Muscle of leg (tissue), 16 donors: ENCODE measurements around the gene MSH3. TPM values are rescaled to one million over a fixed set of nuclear protein-coding genes. Genes with fewer than 3 reads are reported as not detected.

Experiments
- DNase-seq: peaks from one replicate; pipeline ENCODE4 v3.0.0; 2013
- H3K27ac ChIP-seq: one replicate; pipeline ENCODE4 v1.5.1; 2013; ENCODE audit warnings: mild to moderate bottlenecking, low read length, control low read depth
- H3K27me3 ChIP-seq: one replicate; pipeline ENCODE4 v1.6.1; 2013; ENCODE audit warnings: low read length; ENCODE audit not compliant: control insufficient read depth, insufficient read depth
- H3K36me3 ChIP-seq: one replicate; pipeline ENCODE4 v1.6.1; 2013; ENCODE audit warnings: low read length; ENCODE audit not compliant: control insufficient read depth, insufficient read depth
- H3K4me1 ChIP-seq: one replicate; pipeline ENCODE4 v1.6.1; 2013; ENCODE audit warnings: low read length; ENCODE audit not compliant: control insufficient read depth, insufficient read depth
- H3K4me3 ChIP-seq: one replicate; pipeline ENCODE4 v1.5.1; 2013; ENCODE audit warnings: low read length, control low read depth
- H3K9me3 ChIP-seq: replicated peaks from 2 replicates; pipeline ENCODE4 v1.6.1; 2013; ENCODE audit warnings: low read depth, low read length; ENCODE audit not compliant: control insufficient read depth
- WGBS: methylation state at CpG from one replicate; pipeline ENCODE4 v1.1.5; 2013; ENCODE audit warnings: missing lambda C conversion rate; ENCODE audit not compliant: insufficient coverage; 5-methylcytosine and 5-hydroxymethylcytosine counted together
- long read RNA-seq, 11 donors: transcript quantifications; one replicate each; lab custom pipeline, GENCODE V29; 2026
- polyA plus RNA-seq, 8 donors: library from polyadenylated mRNA; unstranded; fragments of 120-200 nt; gene quantifications; one replicate each; pipeline versions ENCODE4 v1.2.1 to v1.2.3, GENCODE V29; 2013; ENCODE audit warnings: inconsistent platforms in 1 of 8, low replicate concordance in 1 of 8; ENCODE audit not compliant: insufficient read length in 8 of 8, insufficient read depth in 1 of 8
- total RNA-seq: library from RNA; stranded (reverse); fragments of 120-200 nt; gene quantifications from one replicate; pipeline ENCODE4 v1.2.4, GENCODE V29; 2013

MSH3 gene
- 13.3 TPM for total RNA-seq
- 10 to 100 TPM in 3 of 8 donors, 1 to 10 TPM in 5; 7.2 to 11.3 (median 9.3) TPM for polyA plus RNA-seq
- long read RNA-seq, donor 1, result 0 reads
- long read RNA-seq, donor 2, result 0 reads
- long read RNA-seq, donor 3, result 0 reads
- long read RNA-seq, donor 4, result 0 reads
- long read RNA-seq, donor 5, result 0 reads
- long read RNA-seq, donor 6, result 0 reads
- long read RNA-seq, donor 7, result 0 reads
- long read RNA-seq, donor 8, result 0 reads
- long read RNA-seq, donor 9, result 0 reads
- long read RNA-seq, donor 10, full-length matches to known transcripts, result 2 of 2 reads
- long read RNA-seq, donor 10, partial matches to known transcripts, result 0 of 2 reads
- long read RNA-seq, donor 10, other reads (novel, unspliced or antisense), result 0 of 2 reads
- long read RNA-seq, donor 11, result 0 reads

DNA sequence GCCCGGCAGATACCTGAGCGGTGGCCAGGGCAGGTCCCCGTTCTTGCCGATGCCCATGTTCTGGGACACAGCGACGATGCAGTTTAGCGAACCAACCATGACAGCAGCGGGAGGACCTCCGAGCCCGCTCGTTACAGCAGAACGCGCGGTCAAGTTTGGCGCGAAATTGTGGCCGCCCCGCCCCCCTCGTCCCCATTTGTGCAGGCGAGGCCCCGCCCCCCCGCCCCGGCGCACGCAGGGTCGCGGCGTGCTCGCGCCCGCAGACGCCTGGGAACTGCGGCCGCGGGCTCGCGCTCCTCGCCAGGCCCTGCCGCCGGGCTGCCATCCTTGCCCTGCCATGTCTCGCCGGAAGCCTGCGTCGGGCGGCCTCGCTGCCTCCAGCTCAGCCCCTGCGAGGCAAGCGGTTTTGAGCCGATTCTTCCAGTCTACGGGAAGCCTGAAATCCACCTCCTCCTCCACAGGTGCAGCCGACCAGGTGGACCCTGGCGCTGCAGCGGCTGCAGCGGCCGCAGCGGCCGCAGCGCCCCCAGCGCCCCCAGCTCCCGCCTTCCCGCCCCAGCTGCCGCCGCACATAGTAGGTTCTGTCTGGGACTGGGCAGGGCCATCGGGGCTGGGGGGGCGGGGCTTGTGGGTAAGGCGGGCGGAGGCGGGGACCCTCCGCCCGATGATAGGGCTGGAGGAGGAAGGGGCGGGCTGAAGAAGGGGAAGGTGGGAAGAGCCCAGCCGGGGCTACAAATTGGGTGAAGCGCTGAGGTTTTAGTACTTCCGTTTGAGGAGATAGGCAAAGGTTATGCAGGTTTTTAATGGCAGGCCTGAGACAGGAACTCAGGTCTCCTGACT lies at the start of gene MSH3, which contains the start of gene DHFR:
Gene MSH3, plus strand, starts transcription at position 262 of the 840 bp plus-strand sequence. Its CDS starts 76 bp downstream, at position 338.
Gene DHFR, minus strand, starts transcription at position 593 of the 840 bp plus-strand sequence. Its CDS starts 494 bp downstream, at position 99.
- peaks cover 12% of the 10 kb centered on the region for H3K4me1 ChIP-seq
- DNase-seq, result peak; percentile 95
- H3K36me3 ChIP-seq, result peaks cover 21% of the 10 kb centered on the region
- no peaks in the 10 kb centered on the region for H3K9me3 ChIP-seq
- no peaks in the 10 kb centered on the region for H3K27me3 ChIP-seq
- peak within 1 kb of the TSS; percentile 94 for H3K27ac ChIP-seq
- under 1% methylated on average over 68 of the region's 74 CpGs for WGBS
- peak within 1 kb of the TSS; percentile 72 for H3K4me3 ChIP-seq

DNA sequence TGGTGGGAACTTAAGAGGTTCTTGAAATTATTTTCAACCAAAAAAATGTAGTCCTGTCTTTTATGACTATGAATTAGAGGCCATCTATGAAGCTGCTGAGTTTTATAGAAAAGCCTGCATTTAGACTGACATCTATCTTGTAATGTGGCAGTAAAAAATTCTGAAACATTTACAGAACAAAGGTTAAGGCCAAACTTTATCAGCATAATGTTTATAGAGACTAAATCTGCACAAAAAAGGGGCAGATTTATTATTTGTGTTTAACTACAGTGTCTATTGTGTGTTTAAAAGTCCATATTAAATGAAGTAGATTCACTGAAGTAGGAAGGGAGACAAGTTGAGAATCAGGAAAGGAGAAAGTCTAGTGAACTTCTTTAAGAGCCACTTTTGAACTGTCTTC lies 47.1 kb upstream of the MSH3 start:
- Histone ChIP-seq H3K27ac (no peak overlapping the region), H3K9me3 (no peaks in the 10 kb centered on the region), H3K27me3 (no peaks in the 10 kb centered on the region), H3K36me3 (no peaks in the 10 kb centered on the region), H3K4me1 (no peaks in the 10 kb centered on the region), H3K4me3 (no peak overlapping the region)
- no peak for DNase-seq

- H3K27me3 ChIP-seq, result no peaks in the 10 kb centered on the region
- H3K27ac ChIP-seq, result no peak overlapping the region
- H3K9me3 ChIP-seq, result no peaks in the 10 kb centered on the region
- H3K4me1 ChIP-seq, result no peaks in the 10 kb centered on the region
- H3K4me3 ChIP-seq, result no peak overlapping the region
- H3K36me3 ChIP-seq, result no peaks in the 10 kb centered on the region
- DNase-seq, result peak; percentile 64
These were observed 46.6 kb upstream of the MSH3 start for GRCh38 chr5:80607832-80608231.

DNA sequence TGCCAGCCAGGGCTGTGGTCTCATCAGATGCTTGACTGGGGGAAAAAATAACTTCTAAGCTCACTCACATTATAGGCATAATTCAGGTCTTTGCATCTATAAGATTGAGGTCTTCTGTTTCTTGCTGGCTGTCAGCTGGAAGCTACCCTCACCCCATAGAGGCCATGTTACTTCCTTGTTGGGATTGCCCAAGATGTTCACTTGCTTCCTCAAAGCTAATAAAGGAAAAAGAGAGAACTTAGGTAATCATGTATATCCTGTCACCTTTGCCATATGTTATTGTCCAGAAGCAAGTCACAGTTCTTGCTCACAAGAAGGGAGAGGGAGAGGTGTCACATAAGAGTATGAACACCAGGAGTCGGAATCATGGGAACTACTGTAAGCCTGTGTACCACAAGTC lies 45.7 kb upstream of the MSH3 start:
- no peaks in the 10 kb centered on the region for H3K9me3 ChIP-seq
- H3K4me3 ChIP-seq, result no peak overlapping the region
- peak; percentile 10 for DNase-seq
- H3K27ac ChIP-seq, result no peak overlapping the region
- no peaks in the 10 kb centered on the region for H3K27me3 ChIP-seq
- no peaks in the 10 kb centered on the region for H3K36me3 ChIP-seq
- H3K4me1 ChIP-seq, result no peaks in the 10 kb centered on the region
- WGBS, result no CpG with 5 or more reads among the region's 1 CpG

DNA sequence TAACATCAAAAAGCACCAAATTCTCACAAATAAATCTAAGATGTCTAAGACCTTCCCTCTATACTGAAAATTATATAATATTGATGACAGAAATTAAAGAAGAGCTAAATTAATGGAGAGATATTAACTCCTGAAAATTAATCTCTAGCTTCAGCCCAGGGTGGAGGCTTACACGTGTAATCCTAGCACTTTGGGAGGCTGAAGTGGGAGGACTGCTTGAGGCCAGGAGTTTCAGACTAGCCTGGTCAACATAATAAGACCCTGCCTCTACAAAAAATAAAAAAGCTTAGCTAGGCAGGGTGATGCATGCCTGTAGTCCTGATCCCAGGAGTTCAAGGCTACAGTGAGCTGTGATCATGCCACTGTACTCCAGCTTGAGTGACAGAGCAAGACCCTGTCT lies 44.8 kb upstream of the MSH3 start:
- Histone ChIP-seq H3K27ac (no peak overlapping the region), H3K9me3 (no peaks in the 10 kb centered on the region), H3K4me3 (no peak overlapping the region), H3K4me1 (no peaks in the 10 kb centered on the region), H3K27me3 (no peaks in the 10 kb centered on the region), H3K36me3 (no peaks in the 10 kb centered on the region)
- DNase-seq, result no peak
- no CpG with 5 or more reads among the region's 1 CpG for WGBS

DNA sequence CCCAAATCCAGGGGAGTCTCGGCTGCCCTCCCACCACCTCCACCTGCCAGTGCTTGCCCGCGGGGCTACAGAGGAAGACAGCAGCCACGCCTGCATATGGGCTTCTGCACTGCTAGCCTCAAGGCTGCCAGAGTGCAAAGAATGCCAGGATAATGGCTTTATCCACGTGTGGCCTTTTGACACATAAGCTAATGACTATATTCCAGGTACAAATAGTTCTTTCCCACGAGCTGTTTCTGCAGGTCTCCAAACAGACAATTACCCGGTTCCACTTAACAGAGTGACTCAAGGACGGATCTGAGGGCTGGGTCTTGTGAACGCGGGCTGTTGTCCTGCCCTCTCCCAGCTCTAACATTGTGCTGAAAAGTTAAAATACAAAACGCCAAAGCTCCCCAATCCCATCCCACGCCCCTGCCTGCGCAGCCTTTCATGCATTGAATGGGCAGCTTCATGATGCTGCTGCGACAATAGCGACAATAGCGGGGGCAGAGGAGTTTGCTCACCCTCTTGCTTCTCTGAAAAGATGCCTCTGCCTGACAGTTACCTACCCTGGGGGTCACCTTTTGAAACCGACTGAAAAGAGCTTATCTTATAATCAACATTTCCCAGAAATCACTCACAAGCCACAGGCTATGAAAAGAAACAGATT lies 39.1 kb upstream of the MSH3 start:
- Histone ChIP-seq H3K27me3 (no peaks in the 10 kb centered on the region), H3K27ac (no peak overlapping the region), H3K9me3 (no peaks in the 10 kb centered on the region), H3K4me1 (no peaks in the 10 kb centered on the region), H3K4me3 (no peak overlapping the region), H3K36me3 (no peaks in the 10 kb centered on the region)
- WGBS, result 80% methylated on average over 16 of the region's 17 CpGs
- DNase-seq, result no peak

DNA sequence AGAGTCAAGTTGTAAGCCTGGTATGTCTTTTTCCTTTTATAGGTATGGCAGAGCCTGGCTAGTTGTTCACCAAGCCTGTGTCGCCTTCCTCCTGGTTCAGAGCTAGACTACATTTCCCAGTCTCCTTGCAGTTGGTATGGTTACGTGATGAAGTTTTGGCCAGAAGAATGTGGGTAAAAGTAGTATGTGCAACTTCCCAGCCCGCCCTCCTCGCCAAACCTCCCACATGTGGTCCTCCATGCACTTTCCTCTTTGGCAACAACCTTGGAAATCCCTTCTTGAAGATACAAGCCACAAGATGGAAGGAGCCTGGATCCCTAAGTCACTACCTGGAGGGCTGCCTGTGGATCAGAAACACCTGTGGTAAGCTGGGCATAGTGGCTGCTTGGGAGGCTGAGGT lies 36.0 kb upstream of the MSH3 start:
- Histone ChIP-seq H3K4me1 (no peaks in the 10 kb centered on the region), H3K36me3 (no peaks in the 10 kb centered on the region), H3K27ac (no peak overlapping the region), H3K9me3 (no peaks in the 10 kb centered on the region), H3K4me3 (no peak overlapping the region), H3K27me3 (no peaks in the 10 kb centered on the region)
- no CpG with 5 or more reads among the region's 4 CpGs for WGBS
- DNase-seq, result no peak

DNA sequence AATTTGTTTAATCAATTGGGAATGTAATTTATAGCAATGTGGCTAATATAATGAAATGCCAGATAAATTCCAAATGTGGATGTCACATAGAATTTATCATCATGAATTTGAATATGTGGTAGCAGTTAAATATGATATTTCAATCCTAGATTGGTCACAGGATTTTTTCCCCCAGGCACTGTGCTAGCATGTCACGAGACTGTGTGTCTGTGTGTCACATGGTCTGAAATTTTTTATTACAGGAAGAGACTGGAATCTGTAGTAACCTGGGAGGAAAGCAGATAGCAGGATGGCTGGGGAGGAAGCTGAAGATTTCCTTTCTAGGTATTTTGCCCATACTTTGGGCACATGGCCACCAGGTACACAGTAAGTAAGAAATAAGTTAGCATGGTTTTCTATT lies 35.4 kb upstream of the MSH3 start:
- Histone ChIP-seq H3K4me1 (no peaks in the 10 kb centered on the region), H3K36me3 (no peaks in the 10 kb centered on the region), H3K27ac (no peak overlapping the region), H3K9me3 (no peaks in the 10 kb centered on the region), H3K4me3 (no peak overlapping the region), H3K27me3 (no peaks in the 10 kb centered on the region)
- no CpG with 5 or more reads among the region's 1 CpG for WGBS
- no peak for DNase-seq

- no peaks in the 10 kb centered on the region for H3K36me3 ChIP-seq
- H3K9me3 ChIP-seq, result no peaks in the 10 kb centered on the region
- H3K27ac ChIP-seq, result no peak overlapping the region
- WGBS, result 33% methylated on average over 1 of the region's 4 CpGs
- no peak overlapping the region for H3K4me3 ChIP-seq
- H3K4me1 ChIP-seq, result no peaks in the 10 kb centered on the region
- peak; percentile 17 for DNase-seq
- H3K27me3 ChIP-seq, result no peaks in the 10 kb centered on the region
These were observed 34.2 kb upstream of the MSH3 start for GRCh38 chr5:80620211-80620610.

DNA sequence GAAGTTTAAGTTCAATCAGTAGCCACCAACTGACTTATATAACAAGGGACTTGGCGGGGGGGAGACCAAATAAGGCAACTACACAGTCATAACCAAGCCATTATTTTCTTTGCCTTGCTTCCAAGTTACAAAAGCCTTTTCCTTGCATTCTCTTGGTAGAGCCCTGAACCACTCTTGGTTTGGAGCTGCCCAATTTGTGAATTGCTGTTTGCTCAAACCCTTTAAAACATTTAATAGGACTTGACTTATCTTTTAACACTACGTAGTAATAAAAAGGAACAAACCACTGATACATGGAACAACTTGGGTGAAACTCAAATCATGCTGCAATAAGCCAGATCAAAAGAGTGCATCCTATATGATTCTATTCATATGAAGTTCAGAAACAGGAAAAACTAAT lies 31.7 kb upstream of the MSH3 start:
- WGBS, result 100% methylated on average over 1 of the region's 2 CpGs
- DNase-seq, result no peak
- Histone ChIP-seq H3K27ac (no peak overlapping the region), H3K4me3 (no peak overlapping the region), H3K9me3 (no peaks in the 10 kb centered on the region), H3K4me1 (no peaks in the 10 kb centered on the region), H3K27me3 (no peaks in the 10 kb centered on the region), H3K36me3 (no peaks in the 10 kb centered on the region)
